ENCODE measurements around the gene THSD8.

The THSD8 gene

GRCh38 chr19:12763100-12763499, 38.8 kb upstream of the THSD8 start:
- H3K27me3 ChIP-seq: no peaks in the 10 kb centered on the region
- peaks cover 0 to 44% (median 16%) of the 10 kb centered on the region in 3 donors for H3K36me3 ChIP-seq
- no peaks in the 10 kb centered on the region for H3K9me3 ChIP-seq
- no peak for DNase-seq
- intact Hi-C loops (cut with DNase I; ENCODE audit: low total_unique reads): no loop called here
- peaks cover 0 to 8% (median 2%) of the 10 kb centered on the region in 4 donors for H3K4me1 ChIP-seq
- no peak overlapping the region for H3K27ac ChIP-seq
- no peak overlapping the region for H3K4me3 ChIP-seq
- TF ChIP-seq CTCF (IDR thresholded peaks at IDR 0.05): no peak

GRCh38 chr19:12764698-12765097, 37.2 kb upstream of the THSD8 start:
- Histone ChIP-seq H3K4me1 (peaks cover 0 to 8% (median 2%) of the 10 kb centered on the region in 4 donors), H3K27me3 (no peaks in the 10 kb centered on the region), H3K9me3 (no peaks in the 10 kb centered on the region), H3K27ac (no peak overlapping the region), H3K36me3 (peaks cover 0 to 49% (median 16%) of the 10 kb centered on the region in 3 donors), H3K4me3 (no peak overlapping the region)
- intact Hi-C loops (cut with DNase I; ENCODE audit: low total_unique reads): loop anchor here (5.0 kb wide), 1 partner anchor 83 kb away; no protein-coding TSS in a partner anchor
- TF ChIP-seq CTCF (IDR thresholded peaks at IDR 0.05): no peak
- DNase-seq: no peak

- Histone ChIP-seq H3K4me1 (peaks cover 0 to 8% (median 2%) of the 10 kb centered on the region in 4 donors), H3K9me3 (no peaks in the 10 kb centered on the region), H3K36me3 (peaks cover 0 to 63% (median 16%) of the 10 kb centered on the region in 3 donors), H3K27me3 (no peaks in the 10 kb centered on the region), H3K4me3 (peak overlapping the region; percentile 39 to 40), H3K27ac (peak overlapping the region in 1 of 2 donors; percentile 27)
- peak; percentile 72 to 86 for DNase-seq
- intact Hi-C loops (cut with DNase I; ENCODE audit: low total_unique reads): loop anchor here (2.0 to 5.0 kb wide), 2 partner anchors 31 to 81 kb away; no protein-coding TSS in a partner anchor
- peak; percentile 67 to 77 for TF ChIP-seq CTCF (IDR thresholded peaks at IDR 0.05)
Observed at GRCh38 chr19:12766051-12766521, 35.8 kb upstream of the THSD8 start.

DNA sequence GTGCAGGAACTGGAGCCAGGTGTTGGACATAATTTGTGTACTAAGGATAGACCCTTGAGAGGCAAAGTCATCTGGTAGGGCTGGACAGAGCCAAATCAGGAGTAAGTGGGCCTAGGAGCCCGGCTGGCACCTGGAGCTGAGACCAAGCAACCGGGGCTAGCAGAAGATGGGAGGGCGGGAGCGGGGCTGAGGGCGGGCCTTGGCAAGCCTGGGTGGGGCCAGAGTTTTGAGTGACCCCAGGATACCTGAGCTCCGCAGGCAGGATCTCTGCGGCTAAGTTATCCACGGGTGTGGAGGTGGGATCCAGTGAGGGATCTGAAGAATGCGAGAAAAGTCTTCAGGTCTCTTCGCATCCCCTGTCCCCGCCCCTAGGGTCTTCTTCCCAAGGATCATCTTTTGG, 34.7 kb upstream of the THSD8 start:
- no peak for TF ChIP-seq CTCF (IDR thresholded peaks at IDR 0.05)
- Histone ChIP-seq H3K4me3 (no peak overlapping the region), H3K4me1 (peaks cover 0 to 11% (median 2%) of the 10 kb centered on the region in 4 donors), H3K36me3 (peaks cover 0 to 61% (median 16%) of the 10 kb centered on the region in 3 donors), H3K27me3 (no peaks in the 10 kb centered on the region), H3K9me3 (no peaks in the 10 kb centered on the region), H3K27ac (no peak overlapping the region)
- no peak for DNase-seq
- intact Hi-C loops (cut with DNase I; ENCODE audit: low total_unique reads): loop anchor here (2.0 to 5.0 kb wide), 2 partner anchors 30 to 80 kb away; no protein-coding TSS in a partner anchor

DNA sequence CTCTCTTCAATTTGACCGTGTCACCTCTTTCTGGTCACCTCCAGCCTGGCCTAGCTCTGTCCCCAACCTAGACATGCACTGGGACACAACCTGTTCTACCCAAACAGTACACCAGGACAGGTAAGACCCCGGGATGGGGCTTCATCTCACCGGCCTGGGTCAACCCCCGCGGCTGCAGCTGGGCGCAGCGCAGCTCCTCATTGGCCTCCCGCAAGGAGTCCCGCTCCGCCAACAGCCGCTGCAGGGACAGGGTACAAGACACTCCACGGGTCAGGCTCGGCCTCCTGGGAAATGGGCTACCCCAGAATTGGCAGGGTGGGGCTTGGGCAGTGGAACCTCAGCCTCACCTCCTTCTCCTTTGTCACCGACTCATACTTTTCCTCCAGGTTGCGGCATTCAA, 34.2 kb upstream of the THSD8 start:
- Histone ChIP-seq H3K4me3 (no peak overlapping the region), H3K9me3 (no peaks in the 10 kb centered on the region), H3K4me1 (peaks cover 0 to 11% (median 2%) of the 10 kb centered on the region in 4 donors), H3K27me3 (no peaks in the 10 kb centered on the region), H3K27ac (no peak overlapping the region), H3K36me3 (peaks cover 0 to 58% (median 16%) of the 10 kb centered on the region in 3 donors)
- TF ChIP-seq CTCF (IDR thresholded peaks at IDR 0.05): no peak
- no peak for DNase-seq
- intact Hi-C loops (cut with DNase I; ENCODE audit: low total_unique reads): loop anchor here (2.0 to 5.0 kb wide), 2 partner anchors 29 to 80 kb away; no protein-coding TSS in a partner anchor
